Measurements from ENCODE around the gene KLHL26. TPM values are rescaled to one million over a fixed set of nuclear protein-coding genes. Genes with fewer than 3 reads are reported as not detected.

The KLHL26 gene
- total RNA-seq, 1 donor from 2014 or later: 12.3 TPM

DNA sequence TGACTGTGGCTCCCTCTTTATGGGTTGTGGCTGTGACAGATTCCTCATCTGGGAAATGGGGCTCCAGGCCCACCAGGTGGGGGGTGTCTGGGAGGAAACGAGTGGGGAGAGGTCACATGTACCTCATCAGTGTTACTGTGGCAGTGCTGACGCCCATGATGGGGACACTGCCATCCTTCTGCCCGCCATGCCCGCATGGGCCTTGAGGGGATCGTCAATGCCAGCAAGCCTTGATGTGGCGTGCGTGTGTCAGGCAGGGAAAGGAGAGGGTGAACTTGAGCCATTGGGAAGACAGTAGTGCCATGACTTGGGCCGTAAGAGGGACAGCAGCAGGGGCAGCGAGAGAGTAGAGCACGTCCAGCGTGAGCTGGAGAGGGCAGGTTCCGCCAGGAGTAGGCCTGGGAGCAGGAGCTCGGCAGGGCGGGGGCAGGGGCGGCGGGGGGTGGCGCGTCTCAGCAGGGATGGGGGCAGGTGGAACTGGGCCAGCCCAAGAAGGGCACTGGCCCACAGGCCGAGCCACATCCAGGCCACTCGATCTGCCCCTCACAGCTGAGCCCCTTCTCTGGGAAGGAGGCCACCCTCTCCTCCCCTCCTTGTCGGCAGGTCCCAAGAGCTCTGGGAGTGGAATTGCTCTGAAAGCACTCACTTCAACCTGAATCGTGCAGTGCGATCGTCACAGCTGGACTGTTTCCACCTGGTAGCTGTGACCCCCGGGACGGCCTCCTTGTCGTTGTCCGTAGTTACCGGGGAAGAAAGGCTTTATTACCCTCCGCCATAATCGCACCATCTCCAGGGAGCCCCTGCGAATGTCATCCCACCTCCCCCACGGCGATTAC, 9.9 kb downstream of the KLHL26 start:
- H3K4me1 Mint-ChIP-seq: peaks cover 58% of the 10 kb centered on the region
- H3K27ac Mint-ChIP-seq (ENCODE audit: unreplicated experiment): no peak overlapping the region
- H3K36me3 Mint-ChIP-seq (ENCODE audit: low read depth): no peaks in the 10 kb centered on the region
- no peak for TF ChIP-seq CTCF (conservative IDR thresholded peaks at IDR 0.05)
- H3K9me3 Mint-ChIP-seq: no peaks in the 10 kb centered on the region
- peak overlapping the region; percentile 22 for H3K4me3 Mint-ChIP-seq
- DNase-seq (ENCODE audit: low read depth, low spot score): no peak
- H3K27me3 Mint-ChIP-seq (ENCODE audit: low read depth): no peaks in the 10 kb centered on the region

DNA sequence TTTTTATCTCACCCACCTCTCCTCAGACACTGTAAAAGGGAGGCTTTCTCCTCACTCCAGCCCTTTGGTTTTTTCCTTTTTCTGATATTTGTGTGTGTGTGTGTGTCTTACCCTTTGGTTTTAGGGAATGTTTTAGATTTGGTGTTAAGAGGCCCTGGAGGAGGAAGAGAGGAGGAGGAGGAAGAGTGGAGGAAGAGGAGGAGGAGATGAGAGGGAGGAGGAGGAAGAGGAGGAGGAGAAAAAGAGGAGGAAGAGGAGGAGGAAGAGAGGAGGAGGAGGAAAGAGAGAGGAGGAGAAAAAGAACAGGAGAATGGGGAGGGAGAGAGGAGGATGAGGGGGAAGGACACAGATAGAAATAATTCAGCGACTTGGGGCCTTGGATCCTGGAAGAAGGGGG, 10.5 kb downstream of the KLHL26 start:
- Mint-ChIP-seq H3K36me3 (ENCODE audit: low read depth) (no peaks in the 10 kb centered on the region), H3K27me3 (ENCODE audit: low read depth) (no peaks in the 10 kb centered on the region), H3K4me1 (peaks cover 61% of the 10 kb centered on the region), H3K4me3 (peak overlapping the region; percentile 22), H3K27ac (ENCODE audit: unreplicated experiment) (no peak overlapping the region), H3K9me3 (no peaks in the 10 kb centered on the region)
- TF ChIP-seq CTCF (conservative IDR thresholded peaks at IDR 0.05): no peak
- no peak for DNase-seq (ENCODE audit: low read depth, low spot score)

DNA sequence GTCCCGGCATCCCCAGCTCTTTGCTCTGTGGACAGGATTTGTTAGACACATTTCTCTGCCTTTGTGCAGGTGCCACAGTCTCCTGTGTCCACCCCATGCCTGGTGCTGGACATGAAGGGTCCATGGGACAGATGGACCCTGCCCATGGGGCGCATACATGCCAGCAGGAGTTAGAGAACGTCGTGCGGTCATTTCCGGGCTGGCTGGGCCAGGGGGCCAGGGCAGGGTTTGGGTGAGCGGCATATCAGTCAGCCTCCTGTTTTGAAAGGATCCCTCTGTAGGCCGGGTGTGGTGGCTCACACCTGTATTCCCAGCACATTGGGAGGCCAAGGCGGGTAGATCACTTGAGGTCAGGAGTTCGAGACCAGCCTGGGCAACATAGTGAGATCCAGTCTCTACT, 11.0 kb downstream of the KLHL26 start:
- H3K4me1 Mint-ChIP-seq: peaks cover 61% of the 10 kb centered on the region
- H3K4me3 Mint-ChIP-seq: no peak overlapping the region
- no peak for TF ChIP-seq CTCF (conservative IDR thresholded peaks at IDR 0.05)
- no peaks in the 10 kb centered on the region for H3K9me3 Mint-ChIP-seq
- H3K27me3 Mint-ChIP-seq (ENCODE audit: low read depth): no peaks in the 10 kb centered on the region
- H3K36me3 Mint-ChIP-seq (ENCODE audit: low read depth): no peaks in the 10 kb centered on the region
- DNase-seq (ENCODE audit: low read depth, low spot score): no peak
- H3K27ac Mint-ChIP-seq (ENCODE audit: unreplicated experiment): no peak overlapping the region

DNA sequence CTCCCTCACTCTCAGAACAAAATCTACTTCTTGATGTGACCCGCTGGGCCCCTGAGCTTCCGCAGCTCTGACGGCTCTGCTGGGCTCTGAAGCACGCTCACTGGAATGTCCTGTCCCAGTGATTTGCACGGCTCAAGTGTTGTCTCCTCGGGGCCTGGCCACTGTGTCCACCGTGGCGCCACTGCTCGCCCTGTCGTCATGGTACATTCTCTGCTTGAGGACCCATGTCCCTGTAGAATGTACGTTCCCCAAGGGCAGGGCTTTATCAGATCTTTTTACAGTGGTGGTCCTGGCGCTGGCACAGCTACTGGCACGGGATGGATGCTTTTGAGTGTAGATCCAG, 12.1 kb downstream of the KLHL26 start:
- H3K4me1 Mint-ChIP-seq: peaks cover 61% of the 10 kb centered on the region
- TF ChIP-seq CTCF (conservative IDR thresholded peaks at IDR 0.05): no peak
- H3K27ac Mint-ChIP-seq (ENCODE audit: unreplicated experiment): peak overlapping the region; percentile 83
- no peaks in the 10 kb centered on the region for H3K36me3 Mint-ChIP-seq (ENCODE audit: low read depth)
- no peak for DNase-seq (ENCODE audit: low read depth, low spot score)
- H3K27me3 Mint-ChIP-seq (ENCODE audit: low read depth): no peaks in the 10 kb centered on the region
- no peaks in the 10 kb centered on the region for H3K9me3 Mint-ChIP-seq
- H3K4me3 Mint-ChIP-seq: no peak overlapping the region

DNA sequence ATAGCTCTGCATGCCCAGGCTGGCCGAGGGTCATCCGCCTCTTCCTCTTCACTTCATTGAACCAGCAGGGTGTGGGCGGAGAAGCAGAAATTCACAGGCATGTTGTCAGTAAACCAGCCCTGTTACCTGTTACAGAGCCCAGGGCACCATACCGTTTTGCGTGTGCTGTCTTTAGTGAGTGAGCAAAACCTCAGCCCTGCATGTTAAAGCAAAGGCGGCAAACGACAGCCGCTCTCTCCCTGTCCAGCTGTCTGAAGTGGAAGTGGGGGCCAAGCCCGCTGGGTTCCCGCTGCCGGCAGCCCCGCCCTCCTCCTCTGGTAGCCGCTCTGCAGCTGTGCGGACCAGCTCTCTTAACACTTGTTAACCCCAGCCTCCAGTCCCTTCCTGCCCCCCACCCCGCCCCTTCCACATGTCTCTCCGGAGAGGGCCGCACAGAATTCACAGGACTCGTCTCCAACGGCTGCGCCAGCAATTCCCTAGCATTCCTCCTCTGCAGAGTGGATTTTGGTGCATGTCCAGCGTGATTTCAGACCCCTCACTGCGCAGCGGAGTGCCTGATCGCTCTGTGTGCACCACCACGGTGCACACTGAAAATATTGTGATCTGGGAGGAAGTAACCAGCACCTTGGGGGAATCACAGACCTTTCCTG, 12.7 kb downstream of the KLHL26 start:
- Mint-ChIP-seq H3K4me1 (peaks cover 57% of the 10 kb centered on the region), H3K4me3 (peak overlapping the region; percentile 45), H3K27ac (ENCODE audit: unreplicated experiment) (no peak overlapping the region), H3K9me3 (no peaks in the 10 kb centered on the region), H3K36me3 (ENCODE audit: low read depth) (no peaks in the 10 kb centered on the region), H3K27me3 (ENCODE audit: low read depth) (no peaks in the 10 kb centered on the region)
- peak; percentile 34 for DNase-seq (ENCODE audit: low read depth, low spot score)
- TF ChIP-seq CTCF (conservative IDR thresholded peaks at IDR 0.05): no peak
